GM10266 (cell line): ENCODE measurements around the gene FAM216B.

Source experiments
- DNase-seq: peaks from one replicate; pipeline ENCODE4 v3.0.0; 2012; ENCODE audit errors: extremely low spot score
- CTCF ChIP-seq: IDR thresholded peaks from 2 replicates; pipeline ENCODE4 v1.5.1; 2012; ENCODE audit warnings: mild to moderate bottlenecking, low read depth; ENCODE audit not compliant: control insufficient read depth, insufficient read depth; ENCODE audit errors: missing control alignments

Gene FAM216B

GRCh38 chr13:42781352-42781751, at the start of gene FAM216B:
Gene FAM216B (plus strand): TSS chr13:42781584. CDS start chr13:42784068, 2,484 bp downstream.
- TF ChIP-seq CTCF = no peak

GRCh38 chr13:42732073-42732472, 49.3 kb upstream of the FAM216B start:
- DNase-seq = no peak
- TF ChIP-seq CTCF = no peak

More at GRCh38 chr13:42781352-42781751, at the start of gene FAM216B:
- no peak for DNase-seq

- no peak for TF ChIP-seq CTCF
Observed at GRCh38 chr13:42733046-42733445, 48.3 kb upstream of the FAM216B start.

GRCh38 chr13:42735010-42735409, 46.4 kb upstream of the FAM216B start:
- TF ChIP-seq CTCF = no peak
- DNase-seq = no peak

More at GRCh38 chr13:42733046-42733445, 48.3 kb upstream of the FAM216B start:
- no peak for DNase-seq

GRCh38 chr13:42740753-42741152, 40.6 kb upstream of the FAM216B start:
- TF ChIP-seq CTCF = no peak
- no peak for DNase-seq

GRCh38 chr13:42741914-42742313, 39.5 kb upstream of the FAM216B start:
- TF ChIP-seq CTCF = no peak
- no peak for DNase-seq

- DNase-seq = no peak
Observed at GRCh38 chr13:42745655-42746054, 35.7 kb upstream of the FAM216B start.

More at GRCh38 chr13:42745655-42746054, 35.7 kb upstream of the FAM216B start:
- no peak for TF ChIP-seq CTCF
